Right lobe of liver (tissue), 6 donors: ENCODE data around the gene LRRC38. TPM values are rescaled to one million over a fixed set of nuclear protein-coding genes. Genes with fewer than 3 reads are reported as not detected.
"Not testable (repeated sequence)": the region's sequence is repeated elsewhere in the genome, so short reads cannot be mapped to it uniquely, and the experiment has no call there.

Experiments used
- ATAC-seq, 4 donors: fragments of 200-7000 bp; cut with Tn5 transposase; one replicate each; pipeline ENCODE4 v1.9.1; 2020; ENCODE audit warnings: mild to moderate bottlenecking in 4 of 4, moderate library complexity in 4 of 4
- DNase-seq, 3 donors: peaks; one replicate each; pipeline ENCODE4 v3.0.0-alpha.2; 2020
- H3K27ac ChIP-seq, 3 donors: fragments of 200-600 bp; one replicate each; pipeline ENCODE4 v1.8.0; 2022
- H3K27me3 ChIP-seq, 2 donors: fragments of 200-600 bp; one replicate each; pipeline ENCODE4 v1.8.0; 2022
- H3K36me3 ChIP-seq, 4 donors: fragments of 200-600 bp; sonication (generic) in 1 of 4; one replicate each; pipeline versions ENCODE4 v1.5.1 to v1.8.0; 2017 to 2022; ENCODE audit warnings: control low read depth in 1 of 4
- H3K4me1 ChIP-seq, 4 donors: fragments of 200-600 bp; sonication (generic) in 1 of 4; one replicate each; pipeline versions ENCODE4 v1.5.1 to v1.8.0; 2017 to 2022; ENCODE audit warnings: control low read depth in 1 of 4
- H3K4me3 ChIP-seq, 3 donors: fragments of 200-600 bp; one replicate each; pipeline ENCODE4 v1.8.0; 2022
- H3K9me3 ChIP-seq, 4 donors: fragments of 200-600 bp; sonication (generic) in 1 of 4; one replicate each; pipeline versions ENCODE4 v1.5.1 to v1.8.0; 2017 to 2022; ENCODE audit warnings: control low read depth in 1 of 4
- POLR2A ChIP-seq: fragments of 450-650 bp; IDR thresholded peaks from one replicate; pipeline ENCODE4 v1.6.1; 2017; ENCODE audit warnings: antibody characterized with exemption, mild to moderate bottlenecking
- WGBS: methylation state at CpG from one replicate; pipeline ENCODE4 v1.1.6; 2018; ENCODE audit warnings: low coverage, low lambda C conversion rate; ENCODE audit not compliant: insufficient coverage; ENCODE audit errors: missing lambda C conversion rate; 5-methylcytosine and 5-hydroxymethylcytosine counted together
- intact Hi-C, 2 donors: fragments of 100-400 bp; cut with DNase I; formaldehyde crosslinking; loops; one replicate each; pipeline versions ENCODE4 v1.11.2 to v1.14.1; 2022
- total RNA-seq, 6 experiments: library from RNA; depleted of rRNA in 2 of 6; stranded (reverse); fragments of >200 nt in 2 of 6; fragmentation: NEBNext Ultra II Directional in 3 of 6; extraction: Animal tissue kit (Norgen Biotek cat#: 25700) in 3 of 6; gene quantifications; one replicate each; pipeline versions ENCODE4 v1.1.0 to v1.2.4, GENCODE V29; 2016 to 2023
- TF ChIP-seq, protein P1 (sequence below), 4 donors: fragments of 200-600 bp in 3 of 4; fragments of 450-650 bp in 1 of 4; IDR thresholded peaks; one replicate each; pipeline versions ENCODE4 v1.5.1 to v1.8.0; 2016 to 2022; ENCODE audit warnings: antibody characterized with exemption in 4 of 4, mild to moderate bottlenecking in 2 of 4
- donor health status: DM: no; HTN: yes; CAD: no.
- donor health status: DM: no; HTN: no; CAD: no.
- donor health status: DM: no; HTN: no; CAD: no.
- donor health status: DM: no; HTN: yes; CAD: no.
- donor health status: DM: no; HTN: yes; CAD: no.

LRRC38 gene
- total RNA-seq, 6 experiments from 2014 or later: not detected

DNA sequence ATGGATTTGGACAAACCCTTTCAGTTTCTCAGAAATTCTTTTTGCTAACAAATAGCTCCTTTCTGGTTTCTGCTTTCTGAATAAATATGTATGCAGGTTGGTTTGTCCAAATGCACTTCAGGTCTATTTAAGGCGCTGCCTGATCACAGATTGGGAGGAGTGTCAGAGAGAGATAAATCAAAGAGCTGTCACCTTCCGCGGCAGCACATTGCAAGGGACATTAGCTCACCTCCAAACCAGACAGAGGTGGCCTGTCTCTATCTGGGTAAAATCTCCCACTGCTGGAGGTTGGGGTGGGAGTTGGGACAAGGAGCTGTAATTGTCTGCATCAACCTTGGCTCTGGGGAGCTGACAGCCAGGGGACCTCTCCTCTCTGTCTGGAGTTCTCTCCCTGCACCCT lies 78.3 kb downstream of the LRRC38 start:
- Histone ChIP-seq H3K4me1 (no peaks in the 10 kb centered on the region), H3K27ac (no peak overlapping the region), H3K4me3 (no peak overlapping the region), H3K36me3 (no peaks in the 10 kb centered on the region), H3K9me3 (no peaks in the 10 kb centered on the region), H3K27me3 (no peaks in the 10 kb centered on the region)
- ATAC-seq (no peak), DNase-seq (no peak)
- intact Hi-C loops: no loop called here
- WGBS: 73% methylated on average over 3 of the region's 3 CpGs
- TF ChIP-seq POLR2A: no peak
- TF ChIP-seq, protein P1, sequence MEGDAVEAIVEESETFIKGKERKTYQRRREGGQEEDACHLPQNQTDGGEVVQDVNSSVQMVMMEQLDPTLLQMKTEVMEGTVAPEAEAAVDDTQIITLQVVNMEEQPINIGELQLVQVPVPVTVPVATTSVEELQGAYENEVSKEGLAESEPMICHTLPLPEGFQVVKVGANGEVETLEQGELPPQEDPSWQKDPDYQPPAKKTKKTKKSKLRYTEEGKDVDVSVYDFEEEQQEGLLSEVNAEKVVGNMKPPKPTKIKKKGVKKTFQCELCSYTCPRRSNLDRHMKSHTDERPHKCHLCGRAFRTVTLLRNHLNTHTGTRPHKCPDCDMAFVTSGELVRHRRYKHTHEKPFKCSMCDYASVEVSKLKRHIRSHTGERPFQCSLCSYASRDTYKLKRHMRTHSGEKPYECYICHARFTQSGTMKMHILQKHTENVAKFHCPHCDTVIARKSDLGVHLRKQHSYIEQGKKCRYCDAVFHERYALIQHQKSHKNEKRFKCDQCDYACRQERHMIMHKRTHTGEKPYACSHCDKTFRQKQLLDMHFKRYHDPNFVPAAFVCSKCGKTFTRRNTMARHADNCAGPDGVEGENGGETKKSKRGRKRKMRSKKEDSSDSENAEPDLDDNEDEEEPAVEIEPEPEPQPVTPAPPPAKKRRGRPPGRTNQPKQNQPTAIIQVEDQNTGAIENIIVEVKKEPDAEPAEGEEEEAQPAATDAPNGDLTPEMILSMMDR (IDR thresholded peaks at IDR 0.05): no peak

GRCh38 chr1:13433694-13434358 lies 80.0 kb downstream of the LRRC38 start:
- H3K27ac ChIP-seq, H3K4me1 ChIP-seq, H3K9me3 ChIP-seq, H3K27me3 ChIP-seq, H3K4me3 ChIP-seq, intact Hi-C loops, H3K36me3 ChIP-seq, ATAC-seq, DNase-seq: not testable (repeated sequence)
- 95% methylated on average over 7 of the region's 32 CpGs for WGBS

GRCh38 chr1:13432251-13432650 lies 81.6 kb downstream of the LRRC38 start:
- 39% methylated on average over 3 of the region's 3 CpGs for WGBS
- DNase-seq (no peak), ATAC-seq (no peak)
- H3K36me3 ChIP-seq: no peaks in the 10 kb centered on the region
- H3K4me3 ChIP-seq: no peak overlapping the region
- no peaks in the 10 kb centered on the region for H3K27me3 ChIP-seq
- no peaks in the 10 kb centered on the region for H3K9me3 ChIP-seq
- no peak overlapping the region for H3K27ac ChIP-seq
- TF ChIP-seq, protein P1 (IDR thresholded peaks at IDR 0.05): no peak
- TF ChIP-seq POLR2A: no peak
- H3K4me1 ChIP-seq: no peaks in the 10 kb centered on the region
- intact Hi-C loops: no loop called here

DNA sequence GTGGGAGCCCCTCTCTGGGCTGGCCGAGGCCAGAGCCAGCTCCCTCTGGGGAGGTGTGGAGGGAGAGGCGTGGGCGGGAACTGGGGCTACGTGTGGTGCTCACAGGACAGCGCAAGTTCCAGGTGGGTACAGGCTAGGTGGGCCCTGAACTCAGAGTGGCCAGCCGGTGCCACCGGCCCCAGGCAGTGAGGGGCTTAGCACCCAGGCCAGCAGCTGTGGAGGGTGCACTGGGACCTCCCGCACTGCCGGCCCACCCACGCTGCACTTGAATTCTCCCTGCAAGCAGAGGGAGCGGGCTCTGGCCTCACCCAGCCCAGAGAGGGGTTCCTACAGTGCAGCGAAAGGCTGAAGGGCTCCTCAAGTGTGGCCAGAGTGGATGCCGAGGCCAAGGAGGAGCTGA lies 83.3 kb downstream of the LRRC38 start:
- WGBS: no CpG with 5 or more reads among the region's 13 CpGs

More for the DNA sequence above, 83.3 kb downstream of the LRRC38 start:
- H3K4me3 ChIP-seq: no peak overlapping the region
- no peak for ATAC-seq
- H3K27me3 ChIP-seq: no peaks in the 10 kb centered on the region
- H3K9me3 ChIP-seq: no peaks in the 10 kb centered on the region
- no peaks in the 10 kb centered on the region for H3K4me1 ChIP-seq
- TF ChIP-seq, protein P1 (IDR thresholded peaks at IDR 0.05): no peak
- TF ChIP-seq POLR2A: no peak
- H3K27ac ChIP-seq: no peak overlapping the region
- intact Hi-C loops: no loop called here
- H3K36me3 ChIP-seq: no peaks in the 10 kb centered on the region
- no peak for DNase-seq

Other genes starting within 250 kb of the LRRC38 start
- gene PRAMEF8, start 228.9 kb downstream of the LRRC38 start, total RNA-seq: under 1 TPM in 1 of 6 experiments, not detected in 5; 0.49 TPM
- 1 to 10 TPM in 2 of 6 experiments, under 1 TPM in 2, not detected in 2; 0.13 to 6.0 (median 1.8) TPM for gene PRAMEF33, start 210.5 kb downstream of the LRRC38 start, total RNA-seq
- not detected for gene PRAMEF15, start 198.4 kb downstream of the LRRC38 start, total RNA-seq
- not detected for gene PRAMEF14, start 166.9 kb downstream of the LRRC38 start, total RNA-seq
- gene PRAMEF19, start 142.1 kb downstream of the LRRC38 start, total RNA-seq: not detected
- gene PRAMEF17, start 124.4 kb downstream of the LRRC38 start, total RNA-seq: not detected
- gene PRAMEF20, start 103.6 kb downstream of the LRRC38 start, total RNA-seq: not detected
- 1 to 10 TPM in 1 of 6 experiments, under 1 TPM in 5; 0.11 to 1.1 (median 0.45) TPM for gene PDPN, start 69.8 kb upstream of the LRRC38 start, total RNA-seq
- 10 to 100 TPM in 4 of 6 experiments, 1 to 10 TPM in 2; 7.4 to 16.9 (median 12.5) TPM for gene PRDM2, start 186.2 kb upstream of the LRRC38 start, total RNA-seq